GM18907 (cell line): ENCODE measurements around the gene BCORL1.

Source experiments
- ATAC-seq: cut with Tn5 transposase; IDR thresholded peaks from one replicate; pipeline ENCODE4 v1.9.1; 2021; ENCODE audit warnings: mild to moderate bottlenecking, moderate library complexity; ENCODE audit not compliant: unreplicated experiment

Gene BCORL1

GRCh38 chrX:129982300-129983251 is at the start of gene BCORL1:
Gene BCORL1, plus strand, starts transcription at chrX:129982635. Its CDS starts 22,597 bp downstream, at chrX:130005232.
- peak; percentile 92 for ATAC-seq

GRCh38 chrX:129932821-129933321 is 49.6 kb upstream of the BCORL1 start:
- ATAC-seq = peak; percentile 11

GRCh38 chrX:129933700-129934099 is 48.7 kb upstream of the BCORL1 start:
- ATAC-seq = no peak

- no peak for ATAC-seq
Observed at GRCh38 chrX:129934461-129934860, 48.0 kb upstream of the BCORL1 start.

- ATAC-seq = no peak
Observed at GRCh38 chrX:129934952-129935351, 47.5 kb upstream of the BCORL1 start.

- ATAC-seq = no peak
Observed at GRCh38 chrX:129938081-129938480, 44.4 kb upstream of the BCORL1 start.

- ATAC-seq = no peak
Observed at GRCh38 chrX:129939986-129940385, 42.4 kb upstream of the BCORL1 start.

- ATAC-seq = no peak
Observed at GRCh38 chrX:129940721-129941120, 41.7 kb upstream of the BCORL1 start.

- ATAC-seq = no peak
Observed at GRCh38 chrX:129945131-129945530, 37.3 kb upstream of the BCORL1 start.

- ATAC-seq = no peak
Observed at GRCh38 chrX:129953334-129953648, 29.1 kb upstream of the BCORL1 start.

- no peak for ATAC-seq
Observed at GRCh38 chrX:129953881-129954280, 28.6 kb upstream of the BCORL1 start.

GRCh38 chrX:129954804-129955203 is 27.6 kb upstream of the BCORL1 start:
- ATAC-seq = no peak

- ATAC-seq = no peak
Observed at GRCh38 chrX:129955682-129956081, 26.8 kb upstream of the BCORL1 start.

GRCh38 chrX:129956145-129956544 is 26.3 kb upstream of the BCORL1 start:
- no peak for ATAC-seq

- no peak for ATAC-seq
Observed at GRCh38 chrX:129956765-129957164, 25.7 kb upstream of the BCORL1 start.

GRCh38 chrX:129957241-129958082 is 25.0 kb upstream of the BCORL1 start:
- peak; percentile 70 for ATAC-seq

GRCh38 chrX:129958083-129958465 is 24.4 kb upstream of the BCORL1 start:
- ATAC-seq = no peak

GRCh38 chrX:129958814-129959492 is 23.5 kb upstream of the BCORL1 start:
- ATAC-seq = no peak

GRCh38 chrX:129959493-129959832 is 23.0 kb upstream of the BCORL1 start:
- ATAC-seq = no peak

GRCh38 chrX:129961180-129962083 is 21.0 kb upstream of the BCORL1 start:
- ATAC-seq = peak; percentile 88
